HG03432 (cell line): ENCODE results near the gene SPCS1.
A peak's percentile ranks its signal among the peaks of the same experiment; 100 is the strongest.
"Not testable (repeated sequence)": the region's sequence is repeated elsewhere in the genome, so short reads cannot be mapped to it uniquely, and the experiment has no call there.

Experiments used
- ATAC-seq: cut with Tn5 transposase; IDR thresholded peaks from one replicate; pipeline ENCODE4 v1.9.1; 2021; ENCODE audit warnings: mild to moderate bottlenecking, moderate library complexity; ENCODE audit not compliant: unreplicated experiment

Gene SPCS1

GRCh38 chr3:52705688-52706686, at the start of gene SPCS1, which contains the start of gene GLT8D1:
Gene SPCS1 (plus strand): TSS chr3:52706106. CDS start chr3:52706247, 141 bp downstream.
Gene GLT8D1 (minus strand): TSS chr3:52705791. CDS start chr3:52700460, 5,331 bp downstream.
- peak; percentile 88 for ATAC-seq

DNA sequence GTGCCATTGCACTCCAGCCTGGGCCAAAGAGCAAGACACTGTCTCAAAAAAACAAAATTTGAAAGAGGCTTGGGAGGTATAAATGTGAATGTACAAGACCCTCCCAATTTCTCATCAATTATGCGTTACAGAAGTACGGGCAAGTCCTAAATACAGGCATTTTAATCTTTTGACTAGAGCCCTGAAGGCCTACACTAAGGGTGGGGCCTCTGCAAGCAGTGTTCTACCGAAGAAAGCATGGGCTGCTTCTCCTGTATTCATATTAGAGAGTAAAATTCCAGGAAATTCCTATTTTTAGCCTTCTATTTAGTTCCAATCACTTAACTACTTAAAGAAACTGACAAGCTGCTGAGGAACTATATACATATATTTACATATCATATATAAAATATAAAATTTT, 45.9 kb upstream of the SPCS1 start:
- no peak for ATAC-seq

- ATAC-seq = no peak
Observed at GRCh38 chr3:52663098-52663497, 42.8 kb upstream of the SPCS1 start.

GRCh38 chr3:52670621-52671521, 35.0 kb upstream of the SPCS1 start:
- ATAC-seq = peak; percentile 89

DNA sequence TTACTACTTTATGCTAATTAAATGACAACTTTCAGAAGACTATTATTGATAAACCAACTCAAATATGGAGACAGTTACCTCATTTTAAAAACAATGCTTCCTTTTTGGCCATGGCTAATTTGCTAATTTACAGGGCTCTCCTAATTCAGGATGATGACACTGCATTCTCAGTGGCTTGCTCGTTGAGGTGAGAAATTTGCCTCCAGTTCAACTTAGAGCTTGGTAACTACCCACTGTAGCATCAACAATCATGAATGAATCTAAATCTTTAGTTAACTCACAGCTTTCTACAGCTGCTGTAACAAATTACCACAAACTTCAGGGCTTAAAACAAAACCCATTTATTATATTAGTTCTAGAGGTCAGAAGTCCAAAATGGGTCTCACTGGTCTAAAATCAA, 34.2 kb upstream of the SPCS1 start:
- no peak for ATAC-seq

- not testable (repeated sequence) for ATAC-seq
Observed at GRCh38 chr3:52676201-52676600, 29.7 kb upstream of the SPCS1 start.

DNA sequence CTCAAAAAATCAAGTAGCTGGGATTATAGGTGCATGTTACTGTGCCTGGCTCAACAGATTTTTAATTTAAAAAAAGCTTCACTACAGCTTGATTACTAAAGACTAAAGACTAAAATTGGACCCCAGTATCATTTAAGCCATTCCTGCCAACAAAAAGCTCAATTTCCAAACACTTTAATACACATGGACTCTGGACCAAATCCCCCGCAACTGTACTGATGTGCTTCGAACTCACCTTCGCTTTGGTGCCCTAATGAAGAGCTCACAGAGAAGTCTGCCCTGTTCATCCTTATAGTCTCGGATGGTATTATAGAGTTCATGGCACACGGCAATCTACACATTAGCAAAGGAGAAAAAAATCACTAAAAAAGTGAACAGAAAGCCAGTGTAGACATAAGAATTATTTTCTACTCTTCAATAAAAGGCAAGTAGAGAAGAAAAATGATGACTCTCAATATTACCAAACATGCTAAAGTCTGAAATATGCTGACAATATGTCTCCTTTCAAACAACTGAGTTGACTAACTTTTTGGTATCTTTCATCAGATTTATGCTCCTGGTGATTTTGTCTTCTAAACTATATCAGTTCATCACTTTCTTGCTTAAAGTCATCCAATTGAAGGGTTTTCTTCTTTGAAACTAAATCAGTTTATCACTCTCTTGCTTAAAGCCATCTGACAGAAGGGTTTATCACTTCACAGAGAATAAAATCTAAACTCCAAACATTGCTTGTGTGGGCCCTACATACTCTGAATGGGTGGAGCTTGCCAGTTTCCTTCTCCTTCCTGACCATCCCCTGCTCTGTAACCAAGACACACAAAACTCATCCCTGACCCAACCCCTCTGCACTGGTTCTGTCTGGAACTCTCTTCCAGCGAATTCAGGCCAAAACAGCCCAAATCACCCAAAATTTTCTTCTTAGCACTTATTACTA, 27.4 kb upstream of the SPCS1 start:
- no peak for ATAC-seq

DNA sequence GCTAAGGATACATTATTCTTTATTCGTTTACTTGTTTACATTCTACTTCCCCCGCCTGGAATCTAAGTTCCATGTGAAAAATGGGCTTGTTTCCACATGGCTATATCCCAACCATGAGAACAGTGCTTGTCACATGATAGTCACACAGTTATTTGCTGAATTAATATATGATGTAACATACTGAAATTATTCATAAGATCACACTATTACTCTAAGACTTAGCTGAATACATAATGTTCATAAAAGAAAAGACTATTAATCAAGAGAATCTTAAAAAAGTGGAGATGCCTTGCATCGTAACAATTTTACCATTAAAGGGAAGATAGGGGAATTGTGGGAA, 26.7 kb upstream of the SPCS1 start:
- ATAC-seq = no peak

DNA sequence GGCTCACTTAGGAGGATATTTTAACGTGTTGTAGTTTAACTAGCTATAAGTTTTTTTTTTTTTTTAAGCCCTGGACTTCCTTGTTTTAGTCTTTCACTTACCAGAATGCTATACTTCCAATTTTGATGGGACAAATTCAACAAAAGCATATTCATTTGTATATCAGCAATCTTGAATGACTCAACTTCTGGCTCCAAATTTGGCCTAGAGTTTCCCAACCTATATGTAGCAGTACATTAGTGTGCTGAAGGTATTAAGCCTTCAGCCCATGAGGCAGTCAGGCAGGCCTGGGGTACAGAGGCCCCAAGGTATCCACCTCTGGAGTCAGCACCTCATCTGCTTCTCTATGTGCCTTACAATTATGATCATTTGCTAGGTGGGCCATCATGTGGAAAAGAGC, 26.1 kb upstream of the SPCS1 start:
- no peak for ATAC-seq

- no peak for ATAC-seq
Observed at GRCh38 chr3:52681596-52681995, 24.3 kb upstream of the SPCS1 start.

DNA sequence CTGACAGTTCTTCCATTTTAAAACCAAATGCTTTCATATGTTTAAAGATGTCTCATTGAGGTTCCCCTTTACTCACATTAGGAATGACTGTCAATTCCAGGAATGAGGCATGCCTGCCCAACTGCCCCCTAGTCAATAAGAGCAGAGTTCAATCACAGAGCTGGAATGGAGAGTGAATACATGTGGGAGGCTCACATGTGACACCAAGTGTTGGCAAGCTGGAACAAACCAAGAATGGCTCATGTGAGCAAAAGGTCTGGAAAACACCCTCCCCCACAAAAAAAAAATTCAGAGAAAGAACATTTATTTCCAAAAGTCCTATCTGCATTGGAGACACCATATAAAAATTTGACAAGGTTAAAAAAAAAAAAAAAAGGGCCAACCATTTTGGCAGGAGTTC, 23.9 kb upstream of the SPCS1 start:
- ATAC-seq = no peak

DNA sequence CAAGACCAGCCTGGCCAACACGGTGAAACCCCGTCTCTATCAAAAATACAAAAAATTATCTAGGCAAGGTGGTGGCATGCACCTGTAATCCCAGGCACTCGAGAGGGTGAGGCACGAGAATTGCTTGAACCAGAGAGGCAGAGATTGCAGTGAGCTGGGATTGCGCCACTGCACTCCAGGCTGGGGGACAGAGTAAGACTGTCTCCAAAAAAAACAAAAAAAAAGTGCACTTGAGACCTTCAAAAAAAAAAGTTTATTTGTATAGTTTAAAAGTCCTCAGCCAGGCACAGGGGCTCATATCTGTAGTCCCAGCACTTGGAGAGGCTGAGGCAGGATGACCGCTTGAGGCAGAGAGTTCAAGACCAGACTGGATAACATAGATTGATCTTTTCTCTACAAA, 22.3 kb upstream of the SPCS1 start:
- ATAC-seq = no peak

- no peak for ATAC-seq
Observed at GRCh38 chr3:52684184-52684583, 21.7 kb upstream of the SPCS1 start.

GRCh38 chr3:52685285-52685708, 20.6 kb upstream of the SPCS1 start:
- peak; percentile 86 for ATAC-seq

DNA sequence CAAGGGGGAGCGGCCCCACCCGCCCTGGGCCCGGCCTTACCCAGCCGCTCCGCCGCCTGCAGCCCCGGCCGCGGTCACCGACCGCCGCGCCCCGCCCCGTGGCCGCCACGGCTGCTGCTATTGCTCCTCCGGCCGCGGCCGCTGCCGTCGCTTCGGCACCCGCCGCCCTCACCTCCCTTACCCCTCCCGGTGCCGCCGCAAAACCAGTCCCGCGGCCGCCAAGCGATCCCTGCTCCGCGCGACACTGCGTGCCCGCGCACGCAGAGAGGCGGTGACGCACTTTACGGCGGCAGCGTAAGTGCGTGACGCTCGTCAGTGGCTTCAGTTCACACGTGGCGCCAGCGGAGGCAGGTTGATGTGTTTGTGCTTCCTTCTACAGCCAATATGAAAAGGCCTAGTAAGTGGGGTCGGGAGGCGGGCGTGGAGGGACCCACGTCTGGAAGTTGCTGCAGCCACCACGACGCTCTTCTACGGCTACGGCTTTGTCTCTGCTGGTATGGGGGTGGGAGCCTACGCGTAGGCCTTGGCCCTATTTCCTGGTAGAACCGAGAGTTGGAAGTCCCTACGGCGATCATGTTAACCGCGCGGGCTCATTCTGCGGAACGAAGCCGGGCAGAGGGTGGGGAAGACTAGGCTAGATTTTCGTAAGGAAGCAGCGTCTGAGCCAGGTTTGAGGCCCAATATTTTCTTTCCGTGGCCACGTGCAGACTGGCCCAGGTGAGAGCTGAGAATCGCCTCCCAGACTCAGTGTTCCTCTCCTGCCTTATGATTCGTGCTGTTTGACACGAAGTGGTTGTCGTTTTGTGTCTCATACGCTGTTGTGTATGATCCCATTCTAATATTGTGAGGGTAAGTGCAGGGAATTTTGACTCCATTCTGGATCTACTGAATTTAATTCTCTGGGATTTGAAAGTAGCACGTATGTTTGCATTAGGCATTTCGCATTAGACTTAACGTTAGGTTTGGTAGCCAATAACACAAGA, 19.9 kb upstream of the SPCS1 start, which contains the start of the genes GNL3 and PBRM1:
Gene GNL3 (plus strand): TSS at position 324 of the 983 bp plus-strand sequence. CDS start 61 bp downstream, at position 385.
Gene PBRM1 (minus strand): TSS at position 205 of the 983 bp plus-strand sequence.
- peak; percentile 82 for ATAC-seq

GRCh38 chr3:52688266-52688665, 17.6 kb upstream of the SPCS1 start:
- ATAC-seq = no peak

GRCh38 chr3:52689151-52689550, 16.8 kb upstream of the SPCS1 start:
- no peak for ATAC-seq

DNA sequence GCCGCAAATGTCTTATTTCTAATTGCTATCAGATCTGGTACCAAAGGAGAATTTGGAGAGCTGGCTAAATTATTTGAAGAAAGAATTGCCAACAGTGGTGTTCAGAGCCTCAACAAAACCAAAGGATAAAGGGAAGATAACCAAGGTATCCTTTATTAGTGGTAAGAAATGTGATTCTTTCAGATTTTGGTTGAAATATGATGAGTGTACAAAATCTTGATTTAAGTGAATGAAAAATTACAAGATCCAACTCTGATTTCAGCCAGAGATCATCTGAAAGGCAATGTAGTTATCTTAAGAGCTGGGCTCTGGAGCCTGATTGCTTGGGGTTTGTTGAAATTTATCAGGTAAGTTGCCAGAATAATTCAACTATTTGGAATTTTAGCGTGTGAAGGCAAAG, 15.3 kb upstream of the SPCS1 start:
- ATAC-seq = no peak

- no peak for ATAC-seq
Observed at GRCh38 chr3:52693071-52693470, 12.8 kb upstream of the SPCS1 start.
